Skeletal muscle cell (primary cell): ENCODE measurements around the gene SH3BP5.
A peak's percentile ranks its signal among the peaks of the same experiment; 100 is the strongest.

Experiments used
- DNase-seq: peaks from one replicate; pipeline ENCODE4 v3.0.0-alpha.2; 2010; ENCODE audit warnings: low read depth
- H3K4me3 ChIP-seq: 2 replicates; pipeline ENCODE4 v1.5.1; 2011; ENCODE audit warnings: low read depth, mild to moderate bottlenecking, control low read depth, low read length, moderate library complexity

The SH3BP5 gene

DNA sequence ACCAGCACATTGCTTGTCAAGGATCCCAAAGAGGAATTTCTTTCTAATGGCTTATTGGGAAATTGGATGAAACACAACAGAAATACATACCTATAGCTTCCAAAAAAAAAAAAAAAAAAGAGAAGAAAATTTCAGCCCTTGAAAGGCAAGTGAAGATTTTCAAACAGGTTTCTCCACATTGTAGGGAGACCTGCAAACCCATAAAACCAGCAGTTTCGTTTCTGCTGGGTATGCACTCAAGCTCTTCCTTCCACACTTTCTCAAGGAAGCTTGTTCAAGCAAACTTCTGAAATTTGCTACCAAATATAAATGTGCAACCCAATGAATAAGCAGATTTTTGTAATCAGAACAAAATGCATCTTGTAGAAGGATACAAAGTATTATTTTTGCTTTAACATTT, 15.9 kb upstream of the SH3BP5 start:
- H3K4me3 ChIP-seq = no peak overlapping the region
- DNase-seq = no peak

- H3K4me3 ChIP-seq = no peak overlapping the region
- no peak for DNase-seq
Measured at GRCh38 chr3:15347737-15348110, 15.3 kb upstream of the SH3BP5 start.

DNA sequence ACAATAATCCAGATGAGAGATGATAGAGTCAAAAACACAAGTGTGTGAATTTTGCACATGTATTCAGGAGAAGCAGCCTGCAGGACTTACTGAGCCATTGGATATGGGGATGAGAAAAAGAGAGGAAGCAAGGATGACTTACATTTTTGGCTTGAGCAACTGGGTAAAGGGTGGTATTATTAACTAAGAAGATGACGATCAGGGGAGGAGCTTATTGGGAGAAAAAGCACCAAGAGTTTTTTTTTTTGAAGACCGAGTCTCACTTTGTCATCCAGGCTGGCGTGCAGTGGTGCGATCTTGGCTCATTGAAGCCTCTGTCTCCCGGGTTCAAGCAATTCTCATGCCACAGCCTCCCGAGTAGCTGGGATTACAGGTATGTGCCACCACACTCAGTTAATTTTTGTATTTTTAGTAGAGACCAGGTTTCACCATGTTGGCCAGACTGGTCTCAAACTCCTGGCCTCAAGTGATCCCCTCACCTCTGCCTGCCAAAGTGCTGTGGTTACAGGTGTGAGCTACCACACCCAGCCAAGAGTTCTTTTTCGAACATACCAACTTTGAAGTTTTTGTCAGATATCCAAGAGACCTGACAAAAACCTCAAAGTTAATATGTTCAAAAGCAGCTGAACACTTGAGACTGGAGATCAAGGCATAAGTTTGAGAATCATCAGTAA, 14.8 kb upstream of the SH3BP5 start:
- DNase-seq = no peak
- H3K4me3 ChIP-seq = no peak overlapping the region

GRCh38 chr3:15346516-15346915, 14.1 kb upstream of the SH3BP5 start:
- no peak overlapping the region for H3K4me3 ChIP-seq
- no peak for DNase-seq

DNA sequence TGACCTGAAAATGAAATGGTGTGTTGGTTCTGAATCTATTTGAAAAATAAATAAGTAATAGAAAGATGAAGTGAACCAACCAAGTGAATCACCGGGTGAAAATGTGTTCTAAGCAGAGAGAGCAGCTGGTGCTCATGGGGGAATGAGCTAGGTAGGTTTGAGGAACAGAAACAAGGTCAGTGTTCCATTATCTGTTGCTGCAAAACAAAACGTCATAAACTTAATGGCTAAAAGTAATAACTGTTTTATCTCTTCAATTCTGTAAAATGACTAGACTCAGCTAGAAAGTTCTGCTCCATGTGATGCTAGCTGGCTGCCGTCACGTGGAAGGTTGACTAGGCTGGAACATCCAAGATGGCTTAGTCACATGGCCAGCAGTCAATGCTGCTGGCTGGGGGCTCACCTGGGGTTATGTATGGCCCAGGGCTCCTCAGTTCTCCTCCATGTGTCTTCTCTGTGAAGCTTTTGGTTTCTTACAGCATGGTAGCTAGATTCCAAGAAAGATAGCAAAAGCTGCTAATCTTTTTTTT, 13.3 kb upstream of the SH3BP5 start:
- DNase-seq = no peak
- no peak overlapping the region for H3K4me3 ChIP-seq

- H3K4me3 ChIP-seq = no peak overlapping the region
- DNase-seq = no peak
Measured at GRCh38 chr3:15345066-15345607, 12.8 kb upstream of the SH3BP5 start.

- DNase-seq = no peak
- no peak overlapping the region for H3K4me3 ChIP-seq
Measured at GRCh38 chr3:15342945-15343344, 10.6 kb upstream of the SH3BP5 start.

- H3K4me3 ChIP-seq = no peak overlapping the region
- no peak for DNase-seq
Measured at GRCh38 chr3:15342246-15342645, 9.9 kb upstream of the SH3BP5 start.

- no peak overlapping the region for H3K4me3 ChIP-seq
Measured at GRCh38 chr3:15341030-15341726, 8.8 kb upstream of the SH3BP5 start.

DNA sequence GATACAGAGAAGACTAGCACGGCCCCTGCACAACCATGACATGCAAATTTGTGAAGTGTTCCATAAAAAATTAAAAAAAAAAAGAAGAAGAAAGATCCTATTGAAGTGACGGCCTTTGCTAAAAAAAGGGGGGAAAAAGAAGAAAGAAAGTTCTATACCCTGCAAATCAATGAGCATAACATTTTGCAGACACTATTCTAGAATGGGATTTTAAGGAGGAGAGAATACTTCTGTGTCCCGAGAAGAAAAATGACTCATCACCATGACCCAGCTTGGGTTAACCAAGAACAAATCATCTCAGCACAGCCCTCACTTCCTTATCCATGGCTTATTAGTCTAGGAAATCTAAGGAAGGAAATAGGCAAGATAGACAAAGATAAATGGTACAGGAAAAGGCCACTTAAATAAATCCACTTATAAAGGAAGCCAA, 7.4 kb upstream of the SH3BP5 start:
- DNase-seq = no peak
- no peak overlapping the region for H3K4me3 ChIP-seq

More at GRCh38 chr3:15341030-15341726, 8.8 kb upstream of the SH3BP5 start:
- no peak for DNase-seq

- no peak overlapping the region for H3K4me3 ChIP-seq
Measured at GRCh38 chr3:15339001-15339400, 6.6 kb upstream of the SH3BP5 start.

GRCh38 chr3:15337963-15338362, 5.6 kb upstream of the SH3BP5 start:
- H3K4me3 ChIP-seq = no peak overlapping the region
- DNase-seq = no peak

More at GRCh38 chr3:15339001-15339400, 6.6 kb upstream of the SH3BP5 start:
- DNase-seq = no peak

DNA sequence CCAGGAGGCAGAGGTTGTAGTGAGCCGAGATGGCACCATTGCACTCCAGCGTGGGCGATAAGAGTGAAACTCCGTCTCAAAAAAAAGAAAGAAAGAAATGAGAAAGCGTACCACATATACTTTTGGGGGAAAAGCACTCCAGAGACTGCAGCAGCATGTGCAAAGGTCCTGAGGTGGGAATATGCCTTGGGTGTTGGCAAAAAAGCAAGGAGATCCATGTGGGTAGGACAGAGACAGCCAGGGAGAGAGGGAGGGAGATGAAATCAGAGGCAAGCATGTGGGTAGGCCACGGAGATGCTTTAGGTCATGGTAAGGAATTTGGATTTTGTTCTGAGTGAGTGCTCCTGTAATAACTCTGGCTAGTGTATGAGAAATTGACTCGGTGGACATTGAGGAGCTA, 3.7 kb upstream of the SH3BP5 start:
- no peak for DNase-seq
- H3K4me3 ChIP-seq = no peak overlapping the region

- DNase-seq = no peak
- no peak overlapping the region for H3K4me3 ChIP-seq
Measured at GRCh38 chr3:15333956-15334263, 1.5 kb upstream of the SH3BP5 start.

DNA sequence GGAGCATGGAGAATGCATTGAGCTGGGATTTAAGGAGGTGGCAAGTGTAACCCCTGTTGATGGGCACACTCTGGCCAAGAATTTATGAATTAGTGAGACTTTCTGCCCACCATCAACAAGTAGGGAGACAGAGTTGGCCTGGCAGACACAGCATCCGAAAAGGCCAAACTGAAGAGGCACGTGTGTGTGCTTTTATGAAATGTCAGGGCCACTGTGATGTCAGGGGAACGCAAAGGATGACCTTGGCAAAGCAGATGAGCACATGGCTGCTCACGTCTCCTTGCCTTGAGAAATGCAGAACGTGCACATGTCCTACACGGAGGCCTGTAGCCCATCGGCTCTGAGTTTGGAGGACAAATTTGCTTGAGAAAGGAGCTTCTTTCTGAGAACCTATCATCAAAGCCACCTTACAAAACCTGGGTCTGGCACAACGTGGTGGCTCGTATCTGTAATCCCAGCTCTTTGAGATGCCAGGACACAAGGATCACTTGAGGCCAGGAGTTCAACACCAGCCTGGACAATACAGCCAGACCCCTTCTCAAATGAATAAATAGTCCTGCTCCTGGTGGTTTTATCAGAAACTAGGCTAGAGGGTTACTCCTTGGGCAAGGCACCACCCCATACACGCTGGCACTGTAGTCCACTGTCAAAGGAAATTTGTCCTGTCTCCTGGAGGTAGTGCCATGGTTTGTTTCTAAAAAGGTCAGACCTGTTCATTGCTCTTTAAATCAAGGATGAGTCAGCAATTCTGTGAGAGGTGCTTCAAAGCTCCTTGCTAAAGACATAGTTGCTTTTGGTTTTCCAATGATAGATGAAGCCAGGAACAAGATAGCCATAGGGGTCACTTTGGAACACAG, 941 bp upstream of the SH3BP5 start:
- no peak overlapping the region for H3K4me3 ChIP-seq
- no peak for DNase-seq

DNA sequence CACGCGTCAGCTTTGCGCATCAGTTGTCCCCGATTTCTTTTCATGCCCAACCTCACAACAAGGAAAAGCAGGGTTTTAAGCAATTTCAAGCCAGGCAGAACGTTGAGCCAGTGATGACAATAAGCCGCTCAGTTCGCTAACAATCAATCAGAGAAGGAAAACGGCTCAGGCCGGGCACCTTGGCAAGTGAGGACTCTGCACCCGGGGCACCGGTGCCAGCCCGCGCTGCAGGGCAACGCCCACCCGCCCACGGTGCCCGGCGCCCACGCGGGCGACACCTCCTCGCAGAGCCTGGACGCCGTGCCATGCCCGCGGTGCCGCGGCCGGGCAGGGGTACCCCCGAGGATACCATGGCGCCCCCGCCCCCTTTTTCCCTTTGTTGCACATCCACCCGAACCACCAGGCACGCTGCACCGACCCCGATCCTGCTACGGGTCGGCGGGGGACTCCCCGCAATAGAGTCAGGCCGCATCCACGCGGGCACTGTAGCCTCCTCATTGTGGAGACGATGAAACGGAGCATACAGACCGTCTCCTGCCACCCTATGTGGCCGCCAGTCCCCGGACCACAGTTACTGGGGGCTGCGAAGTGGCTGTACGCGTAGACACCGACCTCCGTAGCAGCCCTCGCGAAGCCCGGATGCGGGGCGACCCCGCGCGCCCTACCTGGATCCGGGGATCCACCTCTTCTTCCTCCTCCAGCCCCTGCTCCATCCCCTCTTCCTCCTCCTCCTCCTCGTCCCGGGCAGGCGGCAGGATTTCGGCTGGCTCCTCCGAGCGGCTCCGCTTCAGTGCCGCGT, 581 bp downstream of the SH3BP5 start:
- DNase-seq = no peak
- H3K4me3 ChIP-seq = peak overlapping the region; percentile 91

GRCh38 chr3:15331072-15331605, 1.2 kb downstream of the SH3BP5 start:
- DNase-seq = no peak

DNA sequence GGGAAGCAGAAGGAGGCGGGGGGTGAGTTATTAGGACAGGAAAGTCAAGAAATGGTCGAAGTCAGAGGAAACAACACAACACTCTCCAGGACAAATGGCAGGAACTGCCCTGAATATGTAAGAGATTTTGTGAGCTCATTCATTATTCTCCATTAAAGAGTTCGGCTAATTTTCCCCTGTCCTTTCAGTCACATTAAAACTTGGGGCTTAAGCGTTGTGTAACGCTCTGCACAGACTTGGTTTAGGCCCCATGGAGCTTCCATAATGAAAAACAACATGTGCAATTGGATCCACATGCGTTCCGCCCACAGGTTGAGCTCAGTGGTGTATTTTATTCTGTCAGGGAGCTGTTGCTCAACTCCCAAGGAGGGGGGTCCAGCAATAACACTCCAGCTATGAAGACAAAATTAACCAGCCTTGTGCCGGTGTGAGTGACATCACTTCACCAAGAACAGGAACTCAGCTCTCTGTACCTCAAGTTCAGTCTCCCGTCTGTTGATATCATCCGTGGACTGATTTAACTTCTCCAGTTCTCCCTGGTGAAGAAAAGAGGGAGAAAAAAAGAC, 2.3 kb downstream of the SH3BP5 start:
- H3K4me3 ChIP-seq = peak overlapping the region; percentile 91
- peak; percentile 94 for DNase-seq

More at GRCh38 chr3:15331072-15331605, 1.2 kb downstream of the SH3BP5 start:
- H3K4me3 ChIP-seq = peak overlapping the region; percentile 91
